Measurements from ENCODE around the gene CASZ1.

Gene CASZ1

DNA sequence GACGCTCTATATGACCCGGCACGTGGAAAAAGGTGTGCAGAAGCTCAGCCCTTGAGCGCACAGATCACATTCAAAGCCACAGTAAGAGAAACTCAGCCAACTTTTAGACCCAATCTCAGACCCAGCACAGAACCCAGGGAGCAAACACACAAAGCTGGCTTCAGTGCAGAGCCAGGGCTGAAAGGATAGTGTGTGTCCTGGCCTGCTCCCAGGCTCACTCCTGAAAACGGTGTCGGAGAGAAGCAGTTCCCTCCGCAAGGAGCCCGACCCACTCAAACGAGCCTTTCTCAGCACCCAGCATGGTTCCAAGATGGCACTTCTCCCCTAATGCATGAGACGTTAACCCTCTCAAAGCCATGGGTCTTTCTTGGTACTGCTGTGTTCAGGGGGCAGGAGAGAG, 39.6 kb downstream of the CASZ1 start:
- Histone ChIP-seq H3F3A (ENCODE audit: insufficient read depth) (no peaks in the 10 kb centered on the region), H3K9me3 (ENCODE audit: insufficient read depth, low read length) (no peaks in the 10 kb centered on the region), H3K4me2 (ENCODE audit: low read depth, low read length, poor library complexity, severe bottlenecking) (no peak overlapping the region), H3K36me3 (ENCODE audit: low read length) (no peaks in the 10 kb centered on the region), H3K9me2 (replicated peaks; ENCODE audit: insufficient read depth, low read length) (no peaks in the 10 kb centered on the region), H3K4me3 (ENCODE audit: insufficient read depth, low read length, poor library complexity, severe bottlenecking) (no peak overlapping the region), H2AFZ (ENCODE audit: low read depth, low read length, severe bottlenecking) (no peak overlapping the region), H3K79me2 (ENCODE audit: insufficient read depth, low read length) (no peaks in the 10 kb centered on the region), H3K27ac (ENCODE audit: low read depth, low read length) (no peak overlapping the region), H4K20me1 (ENCODE audit: low read depth, low read length) (no peaks in the 10 kb centered on the region; the same call in 1 of the 2 replicates), H3K9ac (ENCODE audit: low read length) (no peak overlapping the region), H3K27me3 (ENCODE audit: low read length) (no peaks in the 10 kb centered on the region)
- TF ChIP-seq, protein P1, sequence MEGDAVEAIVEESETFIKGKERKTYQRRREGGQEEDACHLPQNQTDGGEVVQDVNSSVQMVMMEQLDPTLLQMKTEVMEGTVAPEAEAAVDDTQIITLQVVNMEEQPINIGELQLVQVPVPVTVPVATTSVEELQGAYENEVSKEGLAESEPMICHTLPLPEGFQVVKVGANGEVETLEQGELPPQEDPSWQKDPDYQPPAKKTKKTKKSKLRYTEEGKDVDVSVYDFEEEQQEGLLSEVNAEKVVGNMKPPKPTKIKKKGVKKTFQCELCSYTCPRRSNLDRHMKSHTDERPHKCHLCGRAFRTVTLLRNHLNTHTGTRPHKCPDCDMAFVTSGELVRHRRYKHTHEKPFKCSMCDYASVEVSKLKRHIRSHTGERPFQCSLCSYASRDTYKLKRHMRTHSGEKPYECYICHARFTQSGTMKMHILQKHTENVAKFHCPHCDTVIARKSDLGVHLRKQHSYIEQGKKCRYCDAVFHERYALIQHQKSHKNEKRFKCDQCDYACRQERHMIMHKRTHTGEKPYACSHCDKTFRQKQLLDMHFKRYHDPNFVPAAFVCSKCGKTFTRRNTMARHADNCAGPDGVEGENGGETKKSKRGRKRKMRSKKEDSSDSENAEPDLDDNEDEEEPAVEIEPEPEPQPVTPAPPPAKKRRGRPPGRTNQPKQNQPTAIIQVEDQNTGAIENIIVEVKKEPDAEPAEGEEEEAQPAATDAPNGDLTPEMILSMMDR (IDR thresholded peaks at IDR 0.05; ENCODE audit: insufficient read depth, low read length, poor library complexity, severe bottlenecking), result no peak
- TF ChIP-seq EZH2phosphoT487 (conservative IDR thresholded peaks at IDR 0.05; ENCODE audit: low read length), result no peak

DNA sequence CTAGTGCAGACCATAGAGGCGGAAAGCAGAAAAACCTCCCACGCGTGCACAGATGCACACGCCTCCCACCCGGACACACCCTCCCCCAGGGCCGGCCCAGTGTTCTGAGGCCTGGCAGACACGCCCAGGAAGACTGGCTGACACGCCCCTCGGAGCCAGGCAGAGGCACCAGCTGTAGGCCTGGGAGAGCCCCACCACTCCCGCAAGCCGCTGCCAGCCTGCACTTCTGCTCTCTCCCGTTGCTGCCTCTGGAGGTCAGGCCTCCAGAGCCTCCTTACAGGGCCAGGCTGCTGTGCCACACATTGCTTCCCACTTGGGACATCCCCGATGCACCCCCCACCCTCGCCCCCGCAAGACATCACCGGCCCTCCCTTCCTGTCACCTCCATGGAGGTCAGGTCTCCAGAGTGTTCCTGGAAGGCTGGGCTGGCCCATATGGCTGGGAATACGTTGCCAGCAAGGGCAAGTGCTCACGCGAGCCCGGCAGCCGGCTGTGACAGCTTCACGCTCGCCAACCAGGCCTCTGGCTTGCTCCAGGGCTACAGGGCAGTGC, 40.4 kb downstream of the CASZ1 start:
- Histone ChIP-seq H3F3A (ENCODE audit: insufficient read depth) (no peaks in the 10 kb centered on the region), H3K4me2 (ENCODE audit: low read depth, low read length, poor library complexity, severe bottlenecking) (no peak overlapping the region), H3K9me2 (replicated peaks; ENCODE audit: insufficient read depth, low read length) (no peaks in the 10 kb centered on the region), H3K79me2 (ENCODE audit: insufficient read depth, low read length) (no peaks in the 10 kb centered on the region), H3K9me3 (ENCODE audit: insufficient read depth, low read length) (no peaks in the 10 kb centered on the region), H2AFZ (ENCODE audit: low read depth, low read length, severe bottlenecking) (no peak overlapping the region), H3K36me3 (ENCODE audit: low read length) (no peaks in the 10 kb centered on the region), H4K20me1 (ENCODE audit: low read depth, low read length) (no peaks in the 10 kb centered on the region; the same call in 1 of the 2 replicates), H3K27ac (ENCODE audit: low read depth, low read length) (no peak overlapping the region), H3K27me3 (ENCODE audit: low read length) (no peaks in the 10 kb centered on the region), H3K9ac (ENCODE audit: low read length) (no peak overlapping the region), H3K4me3 (ENCODE audit: insufficient read depth, low read length, poor library complexity, severe bottlenecking) (no peak overlapping the region)
- TF ChIP-seq EZH2phosphoT487 (conservative IDR thresholded peaks at IDR 0.05; ENCODE audit: low read length), result no peak
- TF ChIP-seq, protein P1 (IDR thresholded peaks at IDR 0.05; ENCODE audit: insufficient read depth, low read length, poor library complexity, severe bottlenecking), result no peak

DNA sequence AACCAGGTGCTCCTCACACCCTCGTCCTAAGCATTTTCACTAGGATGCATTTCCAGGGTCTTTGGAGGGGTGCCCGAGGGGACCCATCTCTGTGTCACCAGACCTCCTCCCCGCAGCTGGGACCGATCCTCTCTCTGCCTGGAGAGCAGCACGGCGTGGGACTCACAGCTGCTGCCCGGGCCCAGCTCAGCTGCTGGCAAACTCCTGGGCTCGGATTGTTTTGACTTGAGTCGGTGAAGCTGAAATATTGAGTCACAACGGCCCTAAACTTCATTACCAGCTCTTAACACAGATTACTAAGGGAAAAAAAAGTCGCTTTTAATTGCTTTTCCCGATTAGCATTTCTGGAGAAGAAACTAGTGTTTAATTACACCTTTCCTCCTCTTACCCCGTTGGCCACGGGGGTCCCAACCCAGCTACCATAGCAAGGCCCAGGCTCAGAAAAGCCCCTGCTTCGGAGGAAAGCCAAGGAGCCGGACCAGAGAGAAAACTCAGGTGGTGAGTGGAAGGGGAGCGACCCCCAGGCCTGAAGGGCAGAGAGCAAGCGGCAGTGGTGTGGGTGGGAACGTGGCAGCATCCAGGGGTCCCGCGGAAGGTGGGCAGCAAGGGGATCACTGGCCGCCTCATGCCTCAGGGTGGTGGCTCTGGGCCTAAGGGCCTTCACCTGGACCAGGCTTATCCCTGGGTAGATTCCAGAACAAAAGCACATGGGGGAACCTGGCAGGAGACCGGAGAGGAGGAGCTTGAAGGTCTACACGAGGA, 41.7 kb downstream of the CASZ1 start:
- Histone ChIP-seq H3K9me3 (ENCODE audit: insufficient read depth, low read length) (no peaks in the 10 kb centered on the region), H3K9ac (ENCODE audit: low read length) (no peak overlapping the region), H3K27ac (ENCODE audit: low read depth, low read length) (no peak overlapping the region), H3K27me3 (ENCODE audit: low read length) (no peaks in the 10 kb centered on the region), H3K79me2 (ENCODE audit: insufficient read depth, low read length) (no peaks in the 10 kb centered on the region), H3K4me2 (ENCODE audit: low read depth, low read length, poor library complexity, severe bottlenecking) (no peak overlapping the region), H3K36me3 (ENCODE audit: low read length) (no peaks in the 10 kb centered on the region), H3K9me2 (replicated peaks; ENCODE audit: insufficient read depth, low read length) (no peaks in the 10 kb centered on the region), H3K4me3 (ENCODE audit: insufficient read depth, low read length, poor library complexity, severe bottlenecking) (no peak overlapping the region), H4K20me1 (ENCODE audit: low read depth, low read length) (no peaks in the 10 kb centered on the region; the same call in 1 of the 2 replicates), H3F3A (ENCODE audit: insufficient read depth) (no peaks in the 10 kb centered on the region), H2AFZ (ENCODE audit: low read depth, low read length, severe bottlenecking) (no peak overlapping the region)
- TF ChIP-seq, protein P1 (IDR thresholded peaks at IDR 0.05; ENCODE audit: insufficient read depth, low read length, poor library complexity, severe bottlenecking), result no peak
- no peak for TF ChIP-seq EZH2phosphoT487 (conservative IDR thresholded peaks at IDR 0.05; ENCODE audit: low read length)
